NCI-H774 (cell line): ENCODE results near the gene NELL2.
"Not testable (repeated sequence)": the region's sequence is repeated elsewhere in the genome, so short reads cannot be mapped to it uniquely, and the experiment has no call there.

Experiments used
- DNase-seq: peaks from one replicate; lab custom pipeline; 2025; lab: John Stamatoyannopoulos, UW

Gene NELL2

GRCh38 chr12:44875954-44876543, at the start of gene NELL2:
Gene NELL2, minus strand, starts transcription at chr12:44876315. Its CDS starts 446 bp downstream, at chr12:44875869.
- peak; percentile 73 for DNase-seq

DNA sequence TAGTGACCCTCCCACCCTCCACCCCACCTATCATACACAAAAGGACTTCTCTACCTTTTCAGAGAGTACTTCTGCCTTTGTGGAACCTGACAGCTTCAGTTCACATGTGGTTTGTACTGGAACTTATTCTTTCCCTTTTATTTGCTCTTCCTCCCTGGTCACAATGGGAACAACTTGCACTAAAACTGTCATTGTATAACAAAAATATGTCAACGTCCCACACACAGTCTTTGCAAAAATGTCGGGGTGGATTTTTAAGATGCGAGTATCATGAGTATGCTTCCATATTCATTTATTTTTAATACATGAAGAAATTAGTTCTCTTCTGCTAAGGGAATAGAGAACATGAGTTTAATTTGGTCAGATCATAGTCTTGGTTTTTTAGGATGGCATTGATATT, 45.6 kb upstream of the NELL2 start:
- DNase-seq, result no peak

DNA sequence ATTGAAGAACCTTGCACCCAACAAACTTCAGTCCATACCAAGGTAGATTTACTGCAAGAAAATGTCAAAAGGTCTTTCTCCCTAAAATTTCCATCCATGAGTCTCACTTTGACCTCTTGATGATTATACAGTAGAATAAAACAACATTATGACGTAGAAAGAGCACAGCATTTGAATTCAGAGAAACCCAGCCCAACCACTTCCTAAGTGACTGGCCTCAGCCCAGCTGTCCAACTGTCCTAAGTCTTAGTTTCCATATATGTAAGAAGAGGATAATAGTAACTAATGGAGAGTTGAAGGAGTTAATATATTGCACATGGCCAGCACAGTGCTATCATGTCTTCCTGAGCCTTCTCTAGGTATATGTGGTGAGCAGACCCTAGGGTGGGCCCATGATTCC, 41.0 kb upstream of the NELL2 start:
- no peak for DNase-seq

DNA sequence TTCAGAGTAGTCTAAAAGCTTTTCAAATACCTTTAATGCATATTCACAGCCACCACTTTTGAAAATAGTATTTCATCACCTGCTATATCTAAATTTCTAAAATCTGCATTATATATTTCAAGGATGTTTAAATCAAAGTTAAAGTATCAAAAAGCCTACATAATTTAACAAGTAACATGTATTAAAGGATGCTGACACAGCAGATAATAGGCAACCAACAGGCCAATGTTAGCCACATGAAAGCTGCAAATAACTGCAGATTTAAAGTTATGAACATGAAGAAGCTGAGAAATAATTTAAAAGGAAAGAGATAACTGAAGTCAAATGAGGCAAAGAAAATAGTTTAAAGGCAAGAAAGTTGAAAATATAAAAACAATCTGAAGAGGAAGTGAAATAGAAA, 39.8 kb upstream of the NELL2 start:
- DNase-seq, result no peak

- no peak for DNase-seq
These were observed 28.2 kb upstream of the NELL2 start for GRCh38 chr12:44904321-44904720.

DNA sequence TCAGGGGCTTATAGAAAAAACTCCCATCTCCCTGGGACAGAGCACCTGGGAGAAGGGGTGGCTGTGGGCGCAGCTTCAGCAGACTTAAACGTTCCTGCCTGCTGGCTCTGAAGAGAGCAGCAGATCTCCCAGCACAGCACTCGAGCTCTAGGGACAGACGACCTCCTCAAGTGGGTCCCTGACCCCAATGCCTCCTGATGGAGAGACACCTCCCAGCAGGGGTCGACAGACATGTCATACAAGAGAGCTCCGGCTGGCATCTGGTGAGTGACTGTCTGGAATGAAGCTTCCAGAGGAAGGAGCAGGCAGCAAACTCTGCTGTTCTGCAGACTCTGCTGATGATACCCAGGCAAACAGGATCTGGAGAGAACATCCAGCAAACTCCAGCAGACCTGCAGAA, 22.0 kb upstream of the NELL2 start:
- DNase-seq, result not testable (repeated sequence)

DNA sequence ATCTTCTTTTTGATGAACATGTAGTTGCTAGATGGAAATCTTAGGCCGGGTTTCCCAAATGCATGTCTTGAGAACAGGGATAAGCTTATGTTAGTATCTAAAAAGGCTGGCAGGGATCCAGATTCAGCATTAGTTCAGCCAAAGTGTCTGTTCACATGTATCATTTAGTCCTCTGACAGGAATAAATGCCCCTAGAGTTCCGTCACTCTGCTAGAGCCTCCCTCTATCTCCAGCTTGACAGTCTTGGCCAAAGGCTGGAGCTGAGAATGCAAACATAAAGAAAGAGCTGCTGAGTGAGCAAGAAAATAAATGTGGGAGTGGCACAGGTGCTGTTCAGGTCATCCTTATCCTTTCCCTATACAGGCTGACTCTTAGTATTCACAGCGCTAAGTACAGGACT, 13.8 kb upstream of the NELL2 start:
- no peak for DNase-seq

DNA sequence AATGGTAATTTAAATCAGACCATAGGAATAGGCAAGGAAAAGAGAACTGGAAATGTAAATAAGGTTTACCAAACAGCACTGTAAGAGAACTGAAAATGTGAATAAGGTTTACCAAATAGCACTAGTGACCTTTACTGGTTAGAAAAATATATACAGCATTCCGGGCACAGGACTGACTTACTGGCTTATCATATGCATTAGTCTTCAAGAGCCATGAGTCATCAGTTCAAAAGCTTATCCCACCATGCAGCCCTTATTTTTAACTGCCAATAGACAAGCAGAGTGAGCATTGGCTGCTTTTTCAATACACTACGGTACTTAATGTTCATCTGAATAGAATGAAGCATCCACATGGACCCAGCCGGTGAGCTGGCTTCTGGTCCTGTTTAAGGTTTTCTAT, 13.0 kb upstream of the NELL2 start:
- no peak for DNase-seq

GRCh38 chr12:44885902-44886301, 9.8 kb upstream of the NELL2 start:
- DNase-seq, result no peak

DNA sequence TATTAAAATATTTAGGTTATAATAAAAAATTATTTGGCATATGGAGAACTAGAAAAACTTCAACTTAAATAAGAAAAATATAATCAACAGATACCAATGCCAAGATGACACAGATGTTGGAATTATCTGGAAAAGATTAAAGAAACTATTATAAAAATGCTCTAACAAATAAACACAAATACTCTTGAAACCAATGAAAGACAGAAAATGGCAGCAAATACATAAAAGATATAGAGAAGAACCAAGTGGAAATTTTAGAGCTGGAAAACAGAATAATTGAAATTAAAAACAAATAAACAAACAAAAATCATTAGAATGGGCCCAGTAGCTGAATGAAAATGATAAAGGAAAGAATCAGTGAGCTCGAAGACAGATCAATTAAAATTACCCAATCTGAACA, 5.1 kb upstream of the NELL2 start:
- DNase-seq, result no peak

- DNase-seq, result peak; percentile 79
These were observed 662 bp upstream of the NELL2 start for GRCh38 chr12:44876544-44877410.

DNA sequence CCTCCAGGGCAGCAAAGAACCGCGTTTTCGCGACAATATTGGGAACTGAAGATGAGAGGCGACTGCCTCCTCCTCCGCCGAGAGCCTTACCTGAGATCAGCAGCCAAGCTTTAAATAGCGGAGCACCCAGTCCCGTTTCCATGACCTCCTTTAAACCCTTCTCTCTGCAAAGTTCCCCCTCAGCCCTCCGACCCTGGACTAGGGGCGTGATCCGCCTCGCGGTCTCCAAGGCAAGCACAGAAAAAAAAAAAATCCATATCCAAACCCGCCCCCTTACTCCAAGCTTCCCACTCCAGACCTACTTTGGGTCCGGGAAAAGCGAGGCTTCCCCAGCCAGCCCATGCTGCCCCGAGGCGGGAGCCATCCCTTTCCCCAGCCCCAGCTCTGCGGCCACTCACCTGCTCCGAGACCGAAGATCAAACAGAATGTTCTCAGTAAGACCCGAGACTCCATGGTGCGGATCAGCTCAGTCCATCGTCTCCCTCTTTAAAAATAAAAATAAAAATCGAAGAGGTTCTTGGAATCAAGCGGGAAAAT, 630 bp downstream of the NELL2 start:
- DNase-seq, result no peak

DNA sequence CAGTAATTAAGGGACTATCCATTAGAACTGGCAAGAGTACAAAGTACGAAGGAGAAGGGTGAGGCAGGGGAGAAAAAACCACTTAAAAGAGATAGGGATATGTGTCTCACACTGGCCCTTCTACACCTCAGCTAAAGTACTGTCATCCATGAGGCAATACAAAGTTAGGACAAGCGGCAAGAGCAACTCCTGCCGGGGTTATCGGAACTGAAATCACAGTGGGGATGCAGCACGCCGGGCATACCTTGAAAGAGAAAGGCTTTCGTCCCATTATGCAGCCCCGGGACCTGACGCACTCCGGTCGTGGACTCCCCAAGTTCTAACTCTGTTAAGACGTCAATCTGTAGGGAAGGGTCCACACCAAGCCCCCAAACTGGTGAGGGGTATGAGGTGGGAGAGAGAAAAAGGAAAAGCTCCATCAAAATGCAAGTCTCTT, 1.1 kb downstream of the NELL2 start:
- DNase-seq, result peak; percentile 10

- DNase-seq, result no peak
These were observed 2.2 kb downstream of the NELL2 start for GRCh38 chr12:44873898-44874297.

DNA sequence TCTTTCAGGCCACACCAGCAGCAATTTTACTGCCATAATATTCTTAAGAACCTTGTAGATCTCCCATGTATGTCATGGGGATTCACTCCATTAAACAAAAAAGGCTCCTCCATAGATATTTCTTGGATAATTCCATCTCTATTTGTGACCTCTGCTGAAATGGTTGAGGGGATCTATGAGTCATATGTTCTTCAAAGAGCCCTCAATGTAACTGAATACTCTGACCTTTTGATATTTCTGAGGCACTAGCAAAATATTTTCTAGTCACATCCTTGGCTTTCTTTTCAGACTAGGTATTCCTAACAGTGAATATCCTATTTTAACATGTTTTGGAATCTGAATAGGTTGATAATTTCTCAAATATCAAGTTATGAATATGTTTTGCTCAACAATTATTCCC, 6.6 kb downstream of the NELL2 start:
- no peak for DNase-seq

- DNase-seq, result no peak
These were observed 12.2 kb downstream of the NELL2 start for GRCh38 chr12:44863867-44864266.

DNA sequence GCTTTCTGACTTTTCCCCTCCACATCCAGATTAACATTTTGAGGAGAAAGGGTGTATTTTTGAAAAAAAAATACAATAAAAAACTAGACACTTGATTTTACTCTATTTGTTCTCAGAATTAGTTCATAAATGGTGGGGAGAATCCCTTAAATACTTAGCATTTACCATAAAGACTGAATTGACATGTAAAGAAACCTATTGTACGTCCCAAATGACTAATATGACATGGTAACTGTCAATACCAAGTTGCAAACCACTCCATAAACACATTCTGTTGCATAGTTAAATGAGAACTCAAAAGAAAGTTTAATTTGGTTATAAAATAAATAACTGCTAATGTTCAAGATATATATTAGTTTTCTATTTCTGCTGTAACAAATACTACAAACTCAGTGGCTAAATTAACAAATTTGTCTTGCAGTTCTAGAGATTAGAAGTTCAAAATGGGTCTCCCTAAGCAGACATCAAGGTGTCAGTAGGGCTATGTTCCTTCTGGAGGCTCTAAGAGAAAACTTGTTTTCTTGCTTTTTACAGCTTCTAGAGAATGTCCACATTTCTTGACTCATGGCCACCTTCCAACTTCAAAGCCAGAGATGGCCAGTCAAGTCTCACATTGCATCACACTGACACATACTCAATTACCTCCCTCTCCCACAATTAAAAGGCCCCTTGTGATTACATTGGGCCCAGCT, 16.0 kb downstream of the NELL2 start:
- no peak for DNase-seq

GRCh38 chr12:44858226-44858855, 17.8 kb downstream of the NELL2 start:
- no peak for DNase-seq

DNA sequence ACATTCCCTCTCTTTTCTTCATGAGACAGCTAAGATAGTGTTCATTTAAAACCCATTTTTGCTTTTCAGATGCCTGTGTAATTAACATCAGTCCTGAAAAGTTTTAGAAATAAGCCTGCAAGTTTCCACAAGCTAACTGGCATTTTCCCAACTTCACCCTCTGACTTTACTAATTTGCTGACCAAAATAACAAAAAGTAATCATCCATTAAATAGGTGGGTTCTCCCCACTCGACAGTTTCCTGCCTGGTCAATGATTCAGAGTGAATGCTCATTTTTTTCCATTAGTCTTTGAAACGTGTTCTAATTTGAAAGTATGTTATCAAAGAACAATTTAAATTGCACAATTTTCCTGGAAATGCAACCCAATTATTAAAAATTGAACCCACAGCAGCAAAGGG, 23.6 kb downstream of the NELL2 start:
- DNase-seq, result no peak

DNA sequence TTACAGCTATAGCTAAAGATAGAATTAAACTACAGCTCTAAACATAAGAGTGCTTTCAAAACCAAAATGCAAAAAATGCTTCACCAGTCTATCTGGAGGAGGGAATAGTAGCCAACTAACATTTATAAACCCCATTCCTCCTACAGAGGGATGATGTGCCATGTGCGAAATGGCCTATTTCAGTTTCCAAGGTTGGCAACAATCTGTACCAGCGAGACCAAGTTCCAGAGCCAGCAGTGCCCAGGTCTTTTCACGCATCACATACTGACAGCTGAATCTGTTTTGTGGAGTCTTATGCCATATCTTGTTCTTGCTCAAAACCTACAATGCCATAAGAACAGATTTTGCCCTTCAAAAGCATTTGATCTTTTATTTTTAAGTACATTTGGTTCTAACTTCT, 24.5 kb downstream of the NELL2 start:
- DNase-seq, result no peak

GRCh38 chr12:44848703-44849085, 27.4 kb downstream of the NELL2 start:
- no peak for DNase-seq
